MCF 10A (cell line): Measurements from ENCODE around the gene NIPBL. TPM values are rescaled to one million over a fixed set of nuclear protein-coding genes. Genes with fewer than 3 reads are reported as not detected.

Experiments
- BruUV-seq: library from RNA; stranded (reverse); fragments of 400-500 nt; replicated peaks from 2 replicates; lab custom pipeline; 2021; lab: Mats Ljungman, UMichigan
- CTCF ChIA-PET: fragments of 300-600 bp; sonication (Branson Sonifier 250); formaldehyde crosslinking; extraction: SDS; loops from one replicate; lab custom pipeline; 2021; ENCODE audit warnings: antibody characterized with exemption, inconsistent platforms; lab: Yijun Ruan, JAX
- POLR2A ChIA-PET: fragments of 300-600, 350-650 bp; sonication (Branson Sonifier 250); formaldehyde crosslinking; extraction: SDS; loops from one replicate; lab custom pipeline; 2020; ENCODE audit warnings: antibody characterized with exemption, inconsistent platforms; lab: Yijun Ruan, JAX
- DNase-seq: peaks from one replicate; pipeline ENCODE4 v3.0.0-alpha.2; 2018; ENCODE audit not compliant: unreplicated experiment
- H3K27ac Mint-ChIP-seq: one replicate; pipeline ENCODE4 v1.8.0; 2022; ENCODE audit warnings: mild to moderate bottlenecking, low read depth, mixed read lengths; ENCODE audit not compliant: unreplicated experiment
- H3K27me3 Mint-ChIP-seq: one replicate; pipeline ENCODE4 v1.8.0; 2022; ENCODE audit warnings: mixed read lengths; ENCODE audit not compliant: insufficient read depth, unreplicated experiment
- H3K36me3 Mint-ChIP-seq: one replicate; pipeline ENCODE4 v1.8.0; 2022; ENCODE audit warnings: mild to moderate bottlenecking, moderate library complexity, mixed read lengths; ENCODE audit not compliant: insufficient read depth, unreplicated experiment
- H3K4me1 Mint-ChIP-seq: one replicate; pipeline ENCODE4 v1.8.0; 2022; ENCODE audit warnings: mixed read lengths; ENCODE audit not compliant: insufficient read depth, unreplicated experiment
- H3K4me3 Mint-ChIP-seq: one replicate; pipeline ENCODE4 v1.8.0; 2022; ENCODE audit warnings: mild to moderate bottlenecking, moderate library complexity, mixed read lengths; ENCODE audit not compliant: unreplicated experiment
- H3K9me3 Mint-ChIP-seq: one replicate; pipeline ENCODE4 v1.8.0; 2022; ENCODE audit warnings: mixed read lengths; ENCODE audit not compliant: unreplicated experiment
- intact Hi-C: fragments of 100-400 bp; cut with micrococcal nuclease; formaldehyde crosslinking; loops from 2 replicates; pipeline ENCODE4 v1.14.1; 2022
- total RNA-seq: library from RNA; stranded (reverse); gene quantifications from 2 replicates; pipeline ENCODE4 v1.2.3, GENCODE V29; 2022
- TF ChIP-seq, protein P1 (sequence below): fragments of 200-600 bp; IDR thresholded peaks from one replicate; pipeline ENCODE4 v1.8.0; 2022; ENCODE audit warnings: antibody characterized with exemption, mild to moderate bottlenecking; ENCODE audit not compliant: unreplicated experiment

Gene NIPBL
- total RNA-seq, 1 experiment from 2014 or later, result 46.2 TPM

DNA sequence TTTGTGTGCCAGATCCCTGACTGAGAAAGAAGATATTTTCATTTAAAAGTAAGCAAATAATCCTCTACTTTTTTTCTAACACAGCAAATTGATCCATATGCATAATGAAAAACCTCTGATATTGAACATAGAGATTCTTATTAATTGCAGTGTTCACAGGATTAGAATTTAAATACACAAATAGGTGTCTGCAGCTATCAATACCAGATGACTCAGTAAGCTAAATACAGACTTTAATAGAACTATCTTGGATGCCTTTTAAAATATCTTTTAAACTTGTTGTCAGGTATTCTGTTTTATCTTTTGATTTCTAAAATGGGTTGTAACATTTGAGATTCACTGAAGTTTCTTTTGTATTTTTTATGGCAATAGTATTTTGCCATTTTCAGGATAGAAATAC, 43.1 kb downstream of the NIPBL start:
- intact Hi-C loops, result no loop called here
- CTCF ChIA-PET, result interaction anchor here (0.9 to 1.0 kb wide), 2 partner anchors 175 to 190 kb away, joined by 3 read pairs; no protein-coding TSS in a partner anchor
- TF ChIP-seq, protein P1, sequence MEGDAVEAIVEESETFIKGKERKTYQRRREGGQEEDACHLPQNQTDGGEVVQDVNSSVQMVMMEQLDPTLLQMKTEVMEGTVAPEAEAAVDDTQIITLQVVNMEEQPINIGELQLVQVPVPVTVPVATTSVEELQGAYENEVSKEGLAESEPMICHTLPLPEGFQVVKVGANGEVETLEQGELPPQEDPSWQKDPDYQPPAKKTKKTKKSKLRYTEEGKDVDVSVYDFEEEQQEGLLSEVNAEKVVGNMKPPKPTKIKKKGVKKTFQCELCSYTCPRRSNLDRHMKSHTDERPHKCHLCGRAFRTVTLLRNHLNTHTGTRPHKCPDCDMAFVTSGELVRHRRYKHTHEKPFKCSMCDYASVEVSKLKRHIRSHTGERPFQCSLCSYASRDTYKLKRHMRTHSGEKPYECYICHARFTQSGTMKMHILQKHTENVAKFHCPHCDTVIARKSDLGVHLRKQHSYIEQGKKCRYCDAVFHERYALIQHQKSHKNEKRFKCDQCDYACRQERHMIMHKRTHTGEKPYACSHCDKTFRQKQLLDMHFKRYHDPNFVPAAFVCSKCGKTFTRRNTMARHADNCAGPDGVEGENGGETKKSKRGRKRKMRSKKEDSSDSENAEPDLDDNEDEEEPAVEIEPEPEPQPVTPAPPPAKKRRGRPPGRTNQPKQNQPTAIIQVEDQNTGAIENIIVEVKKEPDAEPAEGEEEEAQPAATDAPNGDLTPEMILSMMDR, result no peak
- no TSS peak for BruUV-seq
- H3K4me3 Mint-ChIP-seq, result no peak overlapping the region
- peaks cover 5% of the 10 kb centered on the region for H3K4me1 Mint-ChIP-seq
- no peaks in the 10 kb centered on the region for H3K27me3 Mint-ChIP-seq
- no peak overlapping the region for H3K27ac Mint-ChIP-seq
- POLR2A ChIA-PET, result interaction anchor here (0.7 to 1.0 kb wide), 2 partner anchors 14 to 44 kb away, joined by 4 to 5 read pairs; no protein-coding TSS in a partner anchor
- H3K9me3 Mint-ChIP-seq, result no peaks in the 10 kb centered on the region
- H3K36me3 Mint-ChIP-seq, result no peaks in the 10 kb centered on the region
- no peak for DNase-seq

DNA sequence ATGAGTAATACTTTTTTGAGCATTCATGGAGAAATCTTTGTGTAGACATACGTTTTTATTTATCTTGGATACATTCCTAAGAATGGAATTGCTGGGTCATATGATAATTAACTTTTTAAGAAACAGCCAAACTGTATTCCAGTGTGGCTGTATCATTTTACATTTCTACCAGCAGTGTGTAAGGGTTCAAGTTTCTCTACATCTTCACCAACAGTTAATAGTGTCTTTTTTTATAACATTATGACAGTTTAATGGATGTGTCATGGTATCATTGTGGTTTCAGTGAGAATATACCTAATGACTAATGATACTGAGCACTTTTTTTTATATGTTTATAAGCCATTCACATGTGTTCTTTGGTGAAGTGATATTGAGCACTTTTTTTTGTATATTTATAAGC, 52.4 kb downstream of the NIPBL start:
- Mint-ChIP-seq H3K4me3 (no peak overlapping the region), H3K36me3 (no peaks in the 10 kb centered on the region), H3K27ac (no peak overlapping the region), H3K9me3 (no peaks in the 10 kb centered on the region), H3K4me1 (peaks cover 31% of the 10 kb centered on the region), H3K27me3 (no peaks in the 10 kb centered on the region)
- ChIA-PET CTCF (interaction anchor here (0.7 kb wide), 1 partner anchor 11 kb away, joined by 3 read pairs; no protein-coding TSS in a partner anchor), POLR2A (interaction anchor here (0.6 to 2.3 kb wide), 5 partner anchors 11 to 278 kb away, joined by 3 to 9 read pairs (median 3); partner anchors contain the start of gene NIPBL)
- DNase-seq, result peak; percentile 70
- TF ChIP-seq, protein P1, result no peak
- intact Hi-C loops, result no loop called here
- BruUV-seq, result no TSS peak

DNA sequence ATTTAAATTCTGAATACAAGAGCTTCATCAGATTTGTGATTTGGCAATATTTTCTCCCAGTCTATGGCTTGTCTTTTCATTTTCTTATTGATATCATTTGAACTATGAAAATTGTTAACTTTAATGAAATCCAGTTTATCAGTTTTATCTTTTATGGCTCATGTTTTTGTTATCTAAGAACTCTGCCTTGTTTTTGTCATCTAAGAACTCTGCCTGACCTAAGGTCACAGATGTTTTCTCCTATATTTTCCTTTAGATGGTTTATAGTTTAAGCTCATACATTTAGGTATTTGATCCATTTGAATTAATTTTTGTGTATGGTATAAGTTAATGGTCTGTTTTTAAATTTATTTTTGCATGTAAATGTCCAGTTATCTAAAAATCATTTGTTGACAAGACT, 52.9 kb downstream of the NIPBL start:
- Mint-ChIP-seq H3K4me3 (no peak overlapping the region), H3K9me3 (no peaks in the 10 kb centered on the region), H3K36me3 (no peaks in the 10 kb centered on the region), H3K27ac (no peak overlapping the region), H3K27me3 (no peaks in the 10 kb centered on the region), H3K4me1 (peaks cover 31% of the 10 kb centered on the region)
- BruUV-seq, result no TSS peak
- intact Hi-C loops, result no loop called here
- ChIA-PET CTCF (interaction anchor here (0.7 kb wide), 1 partner anchor 11 kb away, joined by 3 read pairs; no protein-coding TSS in a partner anchor), POLR2A (interaction anchor here (0.6 to 2.3 kb wide), 7 partner anchors 10 to 279 kb away, joined by 3 to 9 read pairs (median 3); partner anchors contain the start of gene NIPBL)
- DNase-seq, result no peak
- TF ChIP-seq, protein P1, result no peak

DNA sequence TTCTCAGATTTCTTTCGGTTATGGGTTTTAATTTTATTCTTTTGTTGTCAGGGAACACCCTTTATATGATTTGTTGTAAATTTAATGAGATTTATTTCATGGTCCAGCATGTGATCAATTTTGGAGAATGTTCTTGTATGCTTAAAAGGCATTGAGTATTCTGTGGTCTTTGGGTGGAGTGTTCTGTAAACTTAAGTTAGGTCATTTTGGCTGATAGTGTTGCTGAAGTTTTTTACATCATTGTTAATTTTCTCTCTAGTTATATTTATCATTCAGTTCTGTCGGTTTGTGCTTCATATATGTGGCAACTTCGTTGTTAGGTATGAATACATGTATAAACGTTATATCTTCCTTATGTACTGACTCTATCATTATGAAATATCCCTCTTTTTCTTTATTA, 55.5 kb downstream of the NIPBL start:
- Mint-ChIP-seq H3K27me3 (no peaks in the 10 kb centered on the region), H3K27ac (no peak overlapping the region), H3K36me3 (no peaks in the 10 kb centered on the region), H3K9me3 (peaks cover 8% of the 10 kb centered on the region), H3K4me1 (peaks cover 30% of the 10 kb centered on the region), H3K4me3 (no peak overlapping the region)
- ChIA-PET POLR2A (interaction anchor here (0.6 to 1.0 kb wide), 4 partner anchors 12 to 599 kb away, joined by 3 to 4 read pairs (median 3); no protein-coding TSS in a partner anchor), CTCF (no interaction called here)
- no peak for DNase-seq
- TF ChIP-seq, protein P1, result no peak
- no TSS peak for BruUV-seq
- intact Hi-C loops, result no loop called here
